Spinal cord (tissue), 10 donors: ENCODE measurements around the gene CATSPER4. TPM values are rescaled to one million over a fixed set of nuclear protein-coding genes. Genes with fewer than 3 reads are reported as not detected.
A peak's percentile ranks its signal among the peaks of the same experiment; 100 is the strongest.

Experiments used
- DNase-seq, 6 donors: peaks; one replicate each; pipeline versions ENCODE4 v3.0.0 to v3.0.0-alpha.2; 2013 to 2015; ENCODE audit warnings: low spot score in 6 of 6, low read depth in 4 of 6
- H3K27ac ChIP-seq: one replicate; pipeline ENCODE4 v1.5.1; 2013; ENCODE audit warnings: low read depth, low read length, control low read depth
- H3K27me3 ChIP-seq: one replicate; pipeline ENCODE4 v1.6.1; 2013; ENCODE audit warnings: low read length; ENCODE audit not compliant: control insufficient read depth, insufficient read depth
- H3K36me3 ChIP-seq: one replicate; pipeline ENCODE4 v1.6.1; 2013; ENCODE audit warnings: low read length; ENCODE audit not compliant: control insufficient read depth, insufficient read depth
- H3K4me1 ChIP-seq: one replicate; pipeline ENCODE4 v1.6.1; 2013; ENCODE audit warnings: low read length; ENCODE audit not compliant: control insufficient read depth, insufficient read depth
- H3K4me3 ChIP-seq: one replicate; pipeline ENCODE4 v1.5.1; 2013; ENCODE audit warnings: low read depth, low read length, control low read depth
- H3K9me3 ChIP-seq: one replicate; pipeline ENCODE4 v1.6.1; 2013; ENCODE audit warnings: low read length; ENCODE audit not compliant: control insufficient read depth, insufficient read depth
- WGBS: methylation state at CpG from one replicate; pipeline ENCODE4 v1.1.5; 2013; ENCODE audit warnings: missing lambda C conversion rate; ENCODE audit not compliant: insufficient coverage; 5-methylcytosine and 5-hydroxymethylcytosine counted together
- polyA plus RNA-seq, 2 donors: library from polyadenylated mRNA; unstranded; fragments of 120-200 nt; gene quantifications; one replicate each; pipeline ENCODE4 v1.2.1, GENCODE V29; 2013; ENCODE audit not compliant: insufficient read length in 2 of 2
- total RNA-seq, 2 donors: library from RNA; depleted of rRNA in 1 of 2; stranded (reverse); fragments of 120-200 nt in 1 of 2; fragments of >200 nt in 1 of 2; gene quantifications; one replicate each; pipeline versions ENCODE4 v1.2.3 to v1.2.4, GENCODE V29; 2013 to 2014
- donor health status: healthy.

Gene CATSPER4
- total and polyA plus RNA-seq, 4 donors = 0.11 to 0.14 TPM; not detected in 2

- WGBS = 87% methylated on average over 3 of the region's 8 CpGs
- Histone ChIP-seq H3K4me3 (no peak overlapping the region), H3K27ac (no peak overlapping the region), H3K36me3 (peaks cover 38% of the 10 kb centered on the region), H3K4me1 (no peaks in the 10 kb centered on the region), H3K9me3 (no peaks in the 10 kb centered on the region), H3K27me3 (no peaks in the 10 kb centered on the region)
- no peak for DNase-seq
These were observed 1.9 kb upstream of the CATSPER4 start for GRCh38 chr1:26188477-26188876.

- Histone ChIP-seq H3K9me3 (no peaks in the 10 kb centered on the region), H3K4me1 (no peaks in the 10 kb centered on the region), H3K27ac (no peak overlapping the region), H3K36me3 (peaks cover 31% of the 10 kb centered on the region), H3K4me3 (no peak overlapping the region), H3K27me3 (no peaks in the 10 kb centered on the region)
- 81% methylated on average over 4 of the region's 6 CpGs for WGBS
- DNase-seq = no peak
These were observed 1.1 kb upstream of the CATSPER4 start for GRCh38 chr1:26189331-26189730.

GRCh38 chr1:26189751-26190275 is 589 bp upstream of the CATSPER4 start:
- Histone ChIP-seq H3K9me3 (no peaks in the 10 kb centered on the region), H3K4me1 (no peaks in the 10 kb centered on the region), H3K27me3 (no peaks in the 10 kb centered on the region), H3K4me3 (no peak overlapping the region), H3K27ac (no peak overlapping the region), H3K36me3 (peaks cover 29% of the 10 kb centered on the region)
- WGBS = 76% methylated on average over 3 of the region's 7 CpGs
- no peak for DNase-seq

GRCh38 chr1:26191739-26192138 is 1.3 kb downstream of the CATSPER4 start:
- no peak for DNase-seq
- no peaks in the 10 kb centered on the region for H3K4me1 ChIP-seq
- H3K27me3 ChIP-seq = no peaks in the 10 kb centered on the region
- H3K36me3 ChIP-seq = peaks cover 22% of the 10 kb centered on the region
- no peak overlapping the region for H3K4me3 ChIP-seq
- no CpG with 5 or more reads among the region's 3 CpGs for WGBS
- H3K9me3 ChIP-seq = no peaks in the 10 kb centered on the region
- H3K27ac ChIP-seq = no peak overlapping the region

- no peak for DNase-seq
- Histone ChIP-seq H3K27ac (no peak overlapping the region), H3K4me1 (peaks cover under 1% of the 10 kb centered on the region), H3K27me3 (peaks cover under 1% of the 10 kb centered on the region), H3K36me3 (no peaks in the 10 kb centered on the region), H3K4me3 (no peak overlapping the region), H3K9me3 (no peaks in the 10 kb centered on the region)
- no CpG with 5 or more reads among the region's 3 CpGs for WGBS
These were observed 5.4 kb downstream of the CATSPER4 start for GRCh38 chr1:26195805-26196204.

GRCh38 chr1:26197301-26197700 is 6.9 kb downstream of the CATSPER4 start:
- 90% methylated on average over 2 of the region's 3 CpGs for whole genome bisulfite sequencing
- Histone ChIP-seq H3K9me3 (no peaks in the 10 kb centered on the region), H3K4me1 (peaks cover 7% of the 10 kb centered on the region), H3K4me3 (no peak overlapping the region), H3K27me3 (peaks cover 3% of the 10 kb centered on the region), H3K36me3 (no peaks in the 10 kb centered on the region), H3K27ac (no peak overlapping the region)
- no peak for DNase-seq

GRCh38 chr1:26197813-26198212 is 7.4 kb downstream of the CATSPER4 start:
- 85% methylated on average over 10 of the region's 11 CpGs for WGBS
- peaks cover 3% of the 10 kb centered on the region for H3K27me3 ChIP-seq
- no peak for DNase-seq
- no peak overlapping the region for H3K4me3 ChIP-seq
- H3K4me1 ChIP-seq = peaks cover 7% of the 10 kb centered on the region
- H3K36me3 ChIP-seq = no peaks in the 10 kb centered on the region
- H3K27ac ChIP-seq = no peak overlapping the region
- H3K9me3 ChIP-seq = no peaks in the 10 kb centered on the region

GRCh38 chr1:26200413-26200812 is 10.0 kb downstream of the CATSPER4 start:
- Histone ChIP-seq H3K36me3 (no peaks in the 10 kb centered on the region), H3K4me3 (no peak overlapping the region), H3K4me1 (peaks cover 7% of the 10 kb centered on the region), H3K27ac (no peak overlapping the region), H3K27me3 (peaks cover 3% of the 10 kb centered on the region), H3K9me3 (no peaks in the 10 kb centered on the region)
- WGBS = 87% methylated on average over 5 of the region's 5 CpGs
- no peak for DNase-seq

- Histone ChIP-seq H3K4me1 (peaks cover 7% of the 10 kb centered on the region), H3K27me3 (peaks cover 3% of the 10 kb centered on the region), H3K27ac (no peak overlapping the region), H3K36me3 (no peaks in the 10 kb centered on the region), H3K9me3 (no peaks in the 10 kb centered on the region), H3K4me3 (no peak overlapping the region)
- WGBS = 59% methylated on average over 5 of the region's 9 CpGs
- no peak for DNase-seq
These were observed 13.4 kb downstream of the CATSPER4 start for GRCh38 chr1:26203642-26204318.

- H3K9me3 ChIP-seq = no peaks in the 10 kb centered on the region
- WGBS = 55% methylated on average over 4 of the region's 5 CpGs
- H3K27ac ChIP-seq = no peak overlapping the region
- peak in 1 of 6 donors; percentile 50 for DNase-seq
- H3K4me1 ChIP-seq = no peaks in the 10 kb centered on the region
- no peaks in the 10 kb centered on the region for H3K27me3 ChIP-seq
- H3K36me3 ChIP-seq = no peaks in the 10 kb centered on the region
- H3K4me3 ChIP-seq = no peak overlapping the region
These were observed 19.9 kb downstream of the CATSPER4 start for GRCh38 chr1:26210147-26210870.
